Heart left ventricle (tissue), 16 donors: ENCODE measurements around the gene NCAM1. TPM values are rescaled to one million over a fixed set of nuclear protein-coding genes. Genes with fewer than 3 reads are reported as not detected.

ENCODE experiments used
- ATAC-seq, 4 donors: fragments of 200-7000 bp; cut with Tn5 transposase; one replicate each; pipeline ENCODE4 v1.9.1; 2020 to 2022; ENCODE audit warnings: moderate library complexity in 4 of 4, mild to moderate bottlenecking in 3 of 4, moderate number of reproducible peaks in 1 of 4
- DNase-seq, 5 donors: peaks; one replicate each; pipeline ENCODE4 v3.0.0-alpha.2; 2020
- H3K27ac ChIP-seq, 12 donors: fragments of 200-600 bp; sonication (generic) in 4 of 12; one replicate each; pipeline versions ENCODE4 v1.5.0 to v1.8.0; 2016 to 2022; ENCODE audit warnings: mild to moderate bottlenecking in 2 of 12
- H3K27me3 ChIP-seq, 9 donors: fragments of 200-600 bp; sonication (generic) in 2 of 9; one replicate each; pipeline versions ENCODE4 v1.5.1 to v1.8.0; 2016 to 2022; ENCODE audit warnings: mild to moderate bottlenecking in 3 of 9
- H3K36me3 ChIP-seq, 9 donors: fragments of 200-600 bp; sonication (generic) in 2 of 9; one replicate each; pipeline versions ENCODE4 v1.5.0 to v1.8.0; 2018 to 2022; ENCODE audit warnings: mild to moderate bottlenecking in 2 of 9
- H3K4me1 ChIP-seq, 12 donors: fragments of 200-600 bp; sonication (generic) in 4 of 12; one replicate each; pipeline versions ENCODE4 v1.5.0 to v1.8.0; 2016 to 2022; ENCODE audit warnings: mild to moderate bottlenecking in 3 of 12
- H3K4me3 ChIP-seq, 12 donors: fragments of 200-600 bp; sonication (generic) in 4 of 12; one replicate each; pipeline versions ENCODE4 v1.5.0 to v1.8.0; 2017 to 2022; ENCODE audit warnings: mild to moderate bottlenecking in 9 of 12, moderate library complexity in 4 of 12
- H3K9me3 ChIP-seq, 12 donors: fragments of 200-600 bp; sonication (generic) in 4 of 12; one replicate each; pipeline versions ENCODE4 v1.5.0 to v1.8.0; 2016 to 2022; ENCODE audit warnings: mild to moderate bottlenecking in 1 of 12
- POLR2A ChIP-seq, 2 donors: fragments of 450-650 bp; IDR thresholded peaks; one replicate each; pipeline ENCODE4 v1.6.1; 2017; ENCODE audit warnings: antibody characterized with exemption in 2 of 2, mild to moderate bottlenecking in 2 of 2, moderate library complexity in 2 of 2
- WGBS, 4 donors: extraction: QIAGEN DNeasy Blood & Tissue Kit in 2 of 4; methylation state at CpG; one replicate each; pipeline versions ENCODE4 v1.1.5 to v1.1.7; 2013 to 2018; 5-methylcytosine and 5-hydroxymethylcytosine counted together
- intact Hi-C, 10 donors: fragments of 100-400 bp; cut with DNase I; formaldehyde crosslinking; loops; one replicate each; pipeline versions ENCODE4 v1.11.1 to v1.14.2; 2022
- polyA plus RNA-seq, 2 donors: library from polyadenylated mRNA; stranded (reverse); fragments of 200-250 nt; gene quantifications; one replicate each; pipeline ENCODE4 v1.2.3, GENCODE V29; 2013
- total RNA-seq, 9 donors: library from RNA; depleted of rRNA in 2 of 9; stranded (reverse); fragments of >200 nt in 2 of 9; fragmentation: NEBNext Ultra II Directional in 3 of 9; extraction: Animal tissue kit (Norgen Biotek cat#: 25700) in 3 of 9; gene quantifications; one replicate each; pipeline versions ENCODE4 v1.1.0 to v1.2.4, GENCODE V29; 2016 to 2023
- TF ChIP-seq, protein P1 (sequence below), 12 donors: fragments of 200-600 bp; sonication (generic) in 4 of 12; IDR thresholded peaks; one replicate each; pipeline versions ENCODE4 v1.5.0 to v1.8.0; 2018 to 2022; ENCODE audit warnings: antibody characterized with exemption in 12 of 12, mild to moderate bottlenecking in 5 of 12
- donor health status: ischemic (EF 13 %, LVEDD 7.1; RV severe dilation, severe dysfunction).
- donor health status: healthy with polysubstance abuse.
- donor health status: DM: no; HTN: yes; CAD: no.
- donor health status: DM: no; HTN: no; CAD: no.
- donor health status: ischemic (EF 25% LVEDD 6.9; RV normal size, moderate dysfunction).
- donor health status: ischemic (EF 25% LVEDD 5.7; RV mildly dilated, moderate dysfunction).
- donor health status: healthy.
- donor health status: DM: yes; HTN: yes; CAD: no.
- donor health status: ischemic (EF 35%, LVEDD 5.7; RV mildly dilated, moderate dysfunction).
- donor health status: nonischemic (EF 11% LVEDD 7.7; RV severe dilation, severe dysfunction).
- donor health status: DM: yes; HTN: yes; CAD: no.
- donor health status: PGD.
- donor health status: ischemic (EF 29% LVEDD 5.4; RV normal size, mild dysfunction).
- donor health status: nonischemic (EF 23%, LVEDD 6.1; RV moderate dilation, normal function).

NCAM1 gene
- total and polyA plus RNA-seq, 11 donors, result 78.0 to 753 (median 389) TPM

GRCh38 chr11:112928136-112928535 lies 33.1 kb upstream of the NCAM1 start:
- no peaks in the 10 kb centered on the region for H3K27me3 ChIP-seq
- no peak overlapping the region for H3K27ac ChIP-seq
- intact Hi-C loops, result loop anchor here in 1 of 10 donors (10.0 kb wide), 1 partner anchor 57 kb away; no protein-coding TSS in a partner anchor
- H3K4me1 ChIP-seq, result peaks cover 0 to 4% (median 0%) of the 10 kb centered on the region in 12 donors
- H3K4me3 ChIP-seq, result no peak overlapping the region
- DNase-seq (no peak), ATAC-seq (no peak)
- H3K9me3 ChIP-seq, result no peaks in the 10 kb centered on the region
- 57 to 81% (median 68%) methylated on average over 3 of the region's 3 CpGs for WGBS, 4 donors
- H3K36me3 ChIP-seq, result no peaks in the 10 kb centered on the region
- TF ChIP-seq, protein P1, sequence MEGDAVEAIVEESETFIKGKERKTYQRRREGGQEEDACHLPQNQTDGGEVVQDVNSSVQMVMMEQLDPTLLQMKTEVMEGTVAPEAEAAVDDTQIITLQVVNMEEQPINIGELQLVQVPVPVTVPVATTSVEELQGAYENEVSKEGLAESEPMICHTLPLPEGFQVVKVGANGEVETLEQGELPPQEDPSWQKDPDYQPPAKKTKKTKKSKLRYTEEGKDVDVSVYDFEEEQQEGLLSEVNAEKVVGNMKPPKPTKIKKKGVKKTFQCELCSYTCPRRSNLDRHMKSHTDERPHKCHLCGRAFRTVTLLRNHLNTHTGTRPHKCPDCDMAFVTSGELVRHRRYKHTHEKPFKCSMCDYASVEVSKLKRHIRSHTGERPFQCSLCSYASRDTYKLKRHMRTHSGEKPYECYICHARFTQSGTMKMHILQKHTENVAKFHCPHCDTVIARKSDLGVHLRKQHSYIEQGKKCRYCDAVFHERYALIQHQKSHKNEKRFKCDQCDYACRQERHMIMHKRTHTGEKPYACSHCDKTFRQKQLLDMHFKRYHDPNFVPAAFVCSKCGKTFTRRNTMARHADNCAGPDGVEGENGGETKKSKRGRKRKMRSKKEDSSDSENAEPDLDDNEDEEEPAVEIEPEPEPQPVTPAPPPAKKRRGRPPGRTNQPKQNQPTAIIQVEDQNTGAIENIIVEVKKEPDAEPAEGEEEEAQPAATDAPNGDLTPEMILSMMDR (IDR thresholded peaks at IDR 0.05), result no peak
- TF ChIP-seq POLR2A (IDR thresholded peaks at IDR 0.05), result no peak

DNA sequence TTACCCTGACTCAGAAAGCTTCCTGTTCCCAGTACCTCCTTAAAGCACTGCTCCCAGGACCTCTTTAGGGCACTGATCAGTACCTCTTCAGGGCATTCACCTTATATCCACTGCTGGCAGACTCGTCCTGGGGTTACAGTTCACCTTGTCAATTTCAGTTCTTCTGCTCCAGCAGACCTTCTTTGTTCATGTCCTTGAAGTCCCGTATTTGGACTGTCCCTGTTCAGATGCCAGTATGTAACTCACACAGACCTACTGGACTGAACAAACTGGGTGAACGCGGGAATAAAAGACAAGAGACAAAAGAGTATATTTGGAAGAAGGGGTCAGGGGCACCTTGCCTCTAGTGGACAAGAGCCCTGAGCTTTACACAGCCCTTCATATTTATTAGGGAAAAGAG lies 31.8 kb upstream of the NCAM1 start:
- H3K4me1 ChIP-seq, result peaks cover 0 to 4% (median 0%) of the 10 kb centered on the region in 12 donors
- 52 to 64% (median 61%) methylated on average over 4 of the region's 4 CpGs for WGBS, 4 donors
- H3K9me3 ChIP-seq, result no peaks in the 10 kb centered on the region
- TF ChIP-seq POLR2A (IDR thresholded peaks at IDR 0.05), result no peak
- TF ChIP-seq, protein P1 (IDR thresholded peaks at IDR 0.05), result no peak
- H3K36me3 ChIP-seq, result no peaks in the 10 kb centered on the region
- peak in 1 of 4 donors; percentile 44 for ATAC-seq
- H3K27ac ChIP-seq, result no peak overlapping the region
- intact Hi-C loops, result loop anchor here in 1 of 10 donors (10.0 kb wide), 1 partner anchor 55 kb away; no protein-coding TSS in a partner anchor
- no peak for DNase-seq
- H3K27me3 ChIP-seq, result no peaks in the 10 kb centered on the region
- no peak overlapping the region for H3K4me3 ChIP-seq

GRCh38 chr11:112931703-112932102 lies 29.5 kb upstream of the NCAM1 start:
- WGBS, 4 donors, result 78 to 85% (median 82%) methylated on average over 4 of the region's 4 CpGs
- peaks cover 0 to 6% (median 0%) of the 10 kb centered on the region in 12 donors for H3K9me3 ChIP-seq
- H3K4me3 ChIP-seq, result no peak overlapping the region
- intact Hi-C loops, result no loop called here
- TF ChIP-seq, protein P1 (IDR thresholded peaks at IDR 0.05), result no peak
- TF ChIP-seq POLR2A (IDR thresholded peaks at IDR 0.05), result no peak
- H3K27ac ChIP-seq, result no peak overlapping the region
- no peak for DNase-seq
- no peaks in the 10 kb centered on the region for H3K27me3 ChIP-seq
- H3K36me3 ChIP-seq, result no peaks in the 10 kb centered on the region
- no peak for ATAC-seq
- H3K4me1 ChIP-seq, result peaks cover 0 to 4% (median 0%) of the 10 kb centered on the region in 12 donors

- no peaks in the 10 kb centered on the region for H3K27me3 ChIP-seq
- 52 to 70% (median 66%) methylated on average over 4 of the region's 4 CpGs for WGBS, 4 donors
- H3K36me3 ChIP-seq, result no peaks in the 10 kb centered on the region
- H3K4me3 ChIP-seq, result no peak overlapping the region
- intact Hi-C loops, result no loop called here
- H3K27ac ChIP-seq, result no peak overlapping the region
- TF ChIP-seq, protein P1 (IDR thresholded peaks at IDR 0.05), result no peak
- no peak for TF ChIP-seq POLR2A (IDR thresholded peaks at IDR 0.05)
- H3K9me3 ChIP-seq, result peaks cover 0 to 6% (median 0%) of the 10 kb centered on the region in 12 donors
- peaks cover 0 to 4% (median 0%) of the 10 kb centered on the region in 12 donors for H3K4me1 ChIP-seq
- ATAC-seq (no peak), DNase-seq (no peak)
These were observed 28.6 kb upstream of the NCAM1 start for GRCh38 chr11:112932593-112932992.
